Esophagus muscularis mucosa (tissue), 4 donors: Measurements from ENCODE around the gene GBX2. TPM values are rescaled to one million over a fixed set of nuclear protein-coding genes. Genes with fewer than 3 reads are reported as not detected.
A peak's percentile ranks its signal among the peaks of the same experiment; 100 is the strongest.

Experiments used
- DNase-seq: peaks from one replicate; pipeline ENCODE4 v3.0.0-alpha.2; 2017; ENCODE audit errors: extremely low spot score
- H3K27ac ChIP-seq, 4 donors: fragments of 200-600 bp; sonication (generic); replicated peaks in 1 of 4; 1 replicate in 3 of 4; 2 replicates in 1 of 4; pipeline ENCODE4 v1.5.1; 2016 to 2019; ENCODE audit warnings: mild to moderate bottlenecking in 1 of 4
- H3K27me3 ChIP-seq, 4 donors: fragments of 200-600 bp; sonication (generic); one replicate each; pipeline versions ENCODE4 v1.5.1 to v1.6.0; 2016 to 2019
- H3K36me3 ChIP-seq, 4 donors: fragments of 200-600 bp; sonication (generic); one replicate each; pipeline ENCODE4 v1.5.1; 2016 to 2019
- H3K4me1 ChIP-seq, 4 donors: fragments of 200-600 bp; sonication (generic); one replicate each; pipeline ENCODE4 v1.5.1; 2016 to 2019
- H3K4me3 ChIP-seq, 4 donors: fragments of 200-600 bp; sonication (generic); 1 replicate in 2 of 4; 2 replicates in 2 of 4; pipeline ENCODE4 v1.5.1; 2016 to 2019; ENCODE audit warnings: mild to moderate bottlenecking in 4 of 4, moderate library complexity in 1 of 4
- H3K9me3 ChIP-seq, 4 donors: fragments of 200-600 bp; sonication (generic); 1 replicate in 3 of 4; 2 replicates in 1 of 4; pipeline ENCODE4 v1.5.1; 2016 to 2019
- CTCF ChIP-seq, 3 experiments: fragments of 200-600 bp in 2 of 3; fragments of 450-650 bp in 1 of 3; sonication (generic) in 2 of 3; IDR thresholded peaks; one replicate each; pipeline ENCODE4 v1.5.1; 2017 to 2019; ENCODE audit warnings: antibody characterized with exemption in 3 of 3, mild to moderate bottlenecking in 2 of 3, moderate library complexity in 1 of 3
- EP300 ChIP-seq: sonication (generic); formaldehyde crosslinking; IDR thresholded peaks from one replicate; pipeline ENCODE4 v1.6.1; 2017; ENCODE audit warnings: antibody characterized with exemption
- POLR2A ChIP-seq: fragments of 450-650 bp; IDR thresholded peaks from one replicate; pipeline ENCODE4 v1.6.1; 2017; ENCODE audit warnings: antibody characterized with exemption, moderate library complexity, mild to moderate bottlenecking, low read depth
- POLR2AphosphoS5 ChIP-seq, 2 donors: sonication (generic); formaldehyde crosslinking; IDR thresholded peaks; one replicate each; pipeline ENCODE4 v1.6.1; 2017; ENCODE audit warnings: antibody characterized with exemption in 2 of 2
- WGBS: methylation state at CpG from one replicate; pipeline ENCODE4 v1.1.5; 2018; 5-methylcytosine and 5-hydroxymethylcytosine counted together
- intact Hi-C: fragments of 100-400 bp; cut with DNase I; formaldehyde crosslinking; loops from one replicate; pipeline ENCODE4 v1.15.1; 2023
- total RNA-seq, 4 donors: library from RNA; depleted of rRNA; stranded (reverse); fragments of >200 nt; gene quantifications; one replicate each; pipeline versions ENCODE4 v1.1.0 to v1.2.1, GENCODE V29; 2016

Gene GBX2
- not detected for total RNA-seq

DNA sequence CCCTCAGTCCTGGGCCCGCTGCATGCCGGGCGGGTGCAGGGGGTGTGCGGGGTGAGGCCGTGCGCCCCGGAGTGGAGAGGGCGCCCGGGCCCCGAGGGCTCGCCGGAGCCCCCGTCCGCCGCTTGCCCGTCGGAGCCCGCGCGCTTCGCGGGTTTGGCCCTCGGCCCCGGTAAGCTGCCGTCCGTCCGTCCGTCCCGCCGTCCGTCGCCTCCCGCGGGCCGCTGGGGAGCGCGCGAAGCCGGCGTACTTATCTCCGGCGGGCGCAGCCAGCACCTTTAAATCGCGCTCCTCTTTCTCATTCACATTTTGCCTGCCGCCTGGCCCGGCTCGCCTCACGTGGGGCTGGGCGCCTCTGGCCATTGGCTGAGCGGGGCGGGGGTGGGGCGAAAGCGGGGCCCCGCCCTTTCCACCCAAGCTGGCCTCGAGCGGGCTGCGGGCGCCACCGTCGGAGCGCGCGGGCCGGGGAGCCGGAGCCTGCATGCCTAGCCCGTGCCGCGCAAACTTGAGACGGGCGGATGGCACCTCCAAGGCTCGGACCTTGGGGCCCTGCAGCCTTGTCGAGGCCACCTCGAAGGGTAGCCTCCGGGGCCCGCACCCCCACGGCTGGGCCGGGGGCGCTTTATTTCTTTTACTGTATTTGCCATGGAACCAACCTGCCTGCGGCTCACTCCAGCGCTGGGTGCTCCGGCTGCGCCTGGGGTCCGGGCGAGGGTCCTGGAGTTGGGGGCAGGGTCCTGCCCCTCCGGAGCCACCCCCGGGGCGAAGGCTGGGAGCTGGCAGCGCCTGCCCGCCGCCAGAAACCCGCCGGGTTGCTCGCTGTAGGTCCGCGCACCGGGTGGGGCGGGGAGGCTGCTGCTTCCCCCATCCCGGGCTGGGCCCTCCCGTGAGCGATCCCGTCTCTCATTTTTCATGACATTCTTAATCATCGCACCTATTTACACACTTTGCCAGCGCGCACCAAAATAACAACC, at the start of gene GBX2:
GBX2 (minus strand) TSS at position 277 of the 971 bp plus-strand sequence. CDS start 415 bp downstream, outside the sequence.
- peak within 1 kb of the TSS; percentile 44 to 55 (median 50) for H3K4me3 ChIP-seq
- no peak for DNase-seq
- H3K9me3 ChIP-seq, result no peaks in the 10 kb centered on the region
- TF ChIP-seq POLR2A (no peak), EP300 (no peak), POLR2AphosphoS5 (IDR thresholded peaks at IDR 0.05) (no peak)
- H3K4me1 ChIP-seq, result peaks cover 56 to 93% (median 85%) of the 10 kb centered on the region in 4 donors
- peaks cover 13 to 100% (median 98%) of the 10 kb centered on the region in 4 donors for H3K27me3 ChIP-seq
- 6% methylated on average over 32 of the region's 105 CpGs for WGBS
- no peak within 1 kb of the TSS for H3K27ac ChIP-seq
- H3K36me3 ChIP-seq, result no peaks in the 10 kb centered on the region
- intact Hi-C loops, result no loop called here

- WGBS, result 44% methylated on average over 4 of the region's 4 CpGs
- no peaks in the 10 kb centered on the region for H3K36me3 ChIP-seq
- peak; percentile 78 for DNase-seq
- H3K27me3 ChIP-seq, result peaks cover 0 to 45% (median 4%) of the 10 kb centered on the region in 4 donors
- no peak overlapping the region for H3K27ac ChIP-seq
- intact Hi-C loops, result no loop called here
- TF ChIP-seq POLR2AphosphoS5 (IDR thresholded peaks at IDR 0.05), result no peak
- H3K4me1 ChIP-seq, result peaks cover 0 to 4% (median 0%) of the 10 kb centered on the region in 4 donors
- H3K9me3 ChIP-seq, result no peaks in the 10 kb centered on the region
- H3K4me3 ChIP-seq, result no peak overlapping the region
These were observed 49.7 kb upstream of the GBX2 start for GRCh38 chr2:236217926-236218325.

DNA sequence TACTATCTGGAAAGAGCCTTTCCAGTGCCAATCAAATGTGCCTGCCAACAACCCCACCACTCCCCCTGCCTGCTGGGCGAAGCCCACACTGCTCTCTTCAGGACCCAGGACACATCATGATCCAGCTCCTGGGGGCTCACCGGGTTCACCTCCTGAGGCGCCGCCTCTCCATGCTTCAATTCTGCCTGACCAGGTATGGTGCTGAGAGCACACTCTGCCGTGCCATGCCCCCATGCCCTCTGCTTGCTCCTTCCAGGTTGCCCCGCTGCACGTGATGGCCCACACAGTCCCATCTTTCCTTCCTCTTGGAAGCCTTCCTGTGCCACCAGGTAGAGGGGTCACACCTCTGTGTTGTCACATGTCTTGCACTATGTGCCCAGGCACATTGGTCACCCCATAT, 48.5 kb upstream of the GBX2 start:
- Histone ChIP-seq H3K9me3 (no peaks in the 10 kb centered on the region), H3K4me1 (peaks cover 0 to 4% (median 0%) of the 10 kb centered on the region in 4 donors), H3K36me3 (no peaks in the 10 kb centered on the region), H3K27me3 (peaks cover 0 to 54% (median 4%) of the 10 kb centered on the region in 4 donors), H3K27ac (no peak overlapping the region), H3K4me3 (no peak overlapping the region)
- TF ChIP-seq POLR2AphosphoS5 (IDR thresholded peaks at IDR 0.05) (no peak), CTCF (IDR thresholded peaks at IDR 0.05) (no peak), EP300 (no peak), POLR2A (no peak)
- peak; percentile 55 for DNase-seq
- 92% methylated on average over 6 of the region's 7 CpGs for WGBS
- intact Hi-C loops, result no loop called here

GRCh38 chr2:236215761-236216333, 47.7 kb upstream of the GBX2 start:
- peaks cover 0 to 63% (median 4%) of the 10 kb centered on the region in 4 donors for H3K27me3 ChIP-seq
- H3K4me3 ChIP-seq, result no peak overlapping the region
- no peaks in the 10 kb centered on the region for H3K9me3 ChIP-seq
- H3K4me1 ChIP-seq, result peaks cover 0 to 4% (median 0%) of the 10 kb centered on the region in 4 donors
- WGBS, result 95% methylated on average over 12 of the region's 12 CpGs
- no peaks in the 10 kb centered on the region for H3K36me3 ChIP-seq
- intact Hi-C loops, result no loop called here
- no peak overlapping the region for H3K27ac ChIP-seq
- no peak for TF ChIP-seq EP300
- TF ChIP-seq POLR2AphosphoS5 (IDR thresholded peaks at IDR 0.05), result no peak
- TF ChIP-seq CTCF (IDR thresholded peaks at IDR 0.05), result no peak
- no peak for TF ChIP-seq POLR2A
- peak; percentile 70 for DNase-seq

DNA sequence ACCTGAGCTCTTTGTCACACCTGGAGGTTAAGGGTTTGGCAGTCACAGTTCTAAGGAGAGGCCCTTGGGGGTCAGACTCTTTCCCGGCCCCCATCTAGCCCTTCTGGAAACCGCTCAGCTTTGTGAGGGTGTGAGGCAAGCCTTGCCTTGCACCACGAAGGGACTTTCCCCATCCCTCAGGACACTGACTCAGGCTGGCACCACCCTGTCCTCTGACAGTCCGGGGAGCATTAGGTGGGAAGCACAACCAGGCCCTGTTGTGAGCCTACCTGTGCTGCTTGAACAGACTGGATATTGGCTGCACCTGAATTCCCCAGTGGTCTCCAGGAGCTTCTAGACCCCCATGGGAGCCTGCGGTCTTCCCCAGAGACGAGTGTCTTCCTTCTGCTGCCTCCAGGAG, 47.0 kb upstream of the GBX2 start:
- Histone ChIP-seq H3K36me3 (no peaks in the 10 kb centered on the region), H3K9me3 (no peaks in the 10 kb centered on the region), H3K27me3 (peaks cover 0 to 69% (median 4%) of the 10 kb centered on the region in 4 donors), H3K4me3 (no peak overlapping the region), H3K27ac (no peak overlapping the region), H3K4me1 (peaks cover 0 to 4% (median 0%) of the 10 kb centered on the region in 4 donors)
- 92% methylated on average over 5 of the region's 6 CpGs for WGBS
- DNase-seq, result peak; percentile 81
- intact Hi-C loops, result no loop called here
- no peak for TF ChIP-seq EP300
- no peak for TF ChIP-seq POLR2A
- TF ChIP-seq CTCF (IDR thresholded peaks at IDR 0.05), result no peak
- no peak for TF ChIP-seq POLR2AphosphoS5 (IDR thresholded peaks at IDR 0.05)
